GM23338 (cell line): ENCODE data around the gene SLC52A1. TPM values are rescaled to one million over a fixed set of nuclear protein-coding genes. Genes with fewer than 3 reads are reported as not detected.

ENCODE experiments used
- ATAC-seq: fragments of 200-7000 bp; cut with Tn5 transposase; 3 replicates; pipeline ENCODE4 v1.9.1; 2020
- DNase-seq: peaks from one replicate; pipeline ENCODE4 v3.0.0-alpha.2; 2015; ENCODE audit warnings: low spot score
- H2AFZ ChIP-seq: fragments of 200-600 bp; sonication (generic); 2 replicates; pipeline ENCODE4 v1.8.0; 2016; ENCODE audit warnings: antibody characterized with exemption, mild to moderate bottlenecking, moderate library complexity
- H3F3A ChIP-seq: fragments of 200-600 bp; sonication (generic); replicated peaks from 2 replicates; pipeline ENCODE4 v1.8.0; 2017; ENCODE audit warnings: antibody characterized with exemption, mixed run types, low read depth
- H3K27ac ChIP-seq: fragments of 200-600 bp; sonication (generic); 2 replicates; pipeline ENCODE4 v1.6.1; 2016; ENCODE audit warnings: low read depth
- H3K27me3 ChIP-seq: fragments of 200-600 bp; sonication (generic); 2 replicates; pipeline ENCODE4 v1.8.0; 2016; ENCODE audit warnings: mild to moderate bottlenecking, mixed run types, moderate library complexity; ENCODE audit not compliant: insufficient read depth
- H3K36me3 ChIP-seq: fragments of 200-600 bp; sonication (generic); 2 replicates; pipeline ENCODE4 v1.8.0; 2016; ENCODE audit warnings: mild to moderate bottlenecking; ENCODE audit not compliant: insufficient read depth
- H3K4me1 ChIP-seq: fragments of 200-600 bp; sonication (generic); 2 replicates; pipeline ENCODE4 v1.8.0; 2016; ENCODE audit warnings: mild to moderate bottlenecking, moderate library complexity; ENCODE audit not compliant: insufficient read depth
- H3K4me2 ChIP-seq: fragments of 200-600 bp; sonication (generic); 2 replicates; pipeline ENCODE4 v1.7.1; 2017; ENCODE audit warnings: mixed run types
- H3K4me3 ChIP-seq: fragments of 200-600 bp; sonication (generic); 2 replicates; pipeline ENCODE4 v1.6.1; 2016; ENCODE audit warnings: mixed run types
- H3K79me2 ChIP-seq: fragments of 200-600 bp; sonication (generic); replicated peaks from 2 replicates; pipeline ENCODE4 v1.8.0; 2017; ENCODE audit warnings: mild to moderate bottlenecking; ENCODE audit not compliant: insufficient read depth
- H3K9me2 ChIP-seq: fragments of 200-600 bp; sonication (generic); 2 replicates; pipeline ENCODE4 v1.8.0; 2017; ENCODE audit not compliant: insufficient read depth
- H4K20me1 ChIP-seq: fragments of 200-600 bp; sonication (generic); replicated peaks from 2 replicates; pipeline ENCODE4 v1.8.0; 2017; ENCODE audit warnings: mild to moderate bottlenecking; ENCODE audit not compliant: insufficient read depth
- H3K27ac Mint-ChIP-seq: 2 replicates; pipeline ENCODE4 v1.8.0; 2020; ENCODE audit warnings: inconsistent platforms, mild to moderate bottlenecking, moderate library complexity, mixed read lengths
- H3K27me3 Mint-ChIP-seq: 3 replicates; pipeline ENCODE4 v1.8.0; 2022; ENCODE audit warnings: low read depth, mild to moderate bottlenecking, moderate library complexity, mixed read lengths, inconsistent platforms; ENCODE audit not compliant: insufficient read depth, poor library complexity
- H3K36me3 Mint-ChIP-seq: 3 replicates; pipeline ENCODE4 v1.8.0; 2021; ENCODE audit warnings: low read depth, mild to moderate bottlenecking, inconsistent platforms, moderate library complexity, mixed read lengths
- H3K4me1 Mint-ChIP-seq: 3 replicates; pipeline ENCODE4 v1.8.0; 2020; ENCODE audit warnings: mild to moderate bottlenecking, inconsistent platforms, mixed read lengths
- H3K4me3 Mint-ChIP-seq: 3 replicates; pipeline ENCODE4 v1.8.0; 2021; ENCODE audit warnings: moderate library complexity, mild to moderate bottlenecking, inconsistent platforms, mixed read lengths
- H3K9me3 Mint-ChIP-seq: 3 replicates; pipeline ENCODE4 v1.8.0; 2020; ENCODE audit warnings: moderate library complexity, mild to moderate bottlenecking, inconsistent platforms, mixed read lengths
- CREB1 ChIP-seq: fragments of 250-450 bp; sonication (Bioruptor Pico); IDR thresholded peaks from 2 replicates; pipeline ENCODE4 v1.5.0; 2020; ENCODE audit warnings: low read depth, mild to moderate bottlenecking, moderate library complexity
- CTCF ChIP-seq, 2 experiments: fragments of 200-600 bp in 1 of 2; sonication (generic) in 1 of 2; conservative IDR thresholded peaks; 2 replicates each; pipeline versions ENCODE4 v1.5.1 to v1.6.1; 2016 to 2017; ENCODE audit warnings: antibody characterized with exemption in 2 of 2, low read depth in 2 of 2, mild to moderate bottlenecking in 2 of 2, moderate library complexity in 1 of 2
- ETS1 ChIP-seq: IDR thresholded peaks from 2 replicates; pipeline ENCODE4 v1.6.1; 2016; ENCODE audit warnings: antibody characterized with exemption
- EZH2 ChIP-seq: fragments of 200-600 bp; sonication (generic); IDR thresholded peaks from one replicate; pipeline ENCODE4 v1.8.0; 2017; ENCODE audit warnings: antibody characterized with exemption, mild to moderate bottlenecking, low read depth; ENCODE audit not compliant: unreplicated experiment
- EZH2phosphoT487 ChIP-seq: fragments of 200-600 bp; sonication (generic); IDR thresholded peaks from one replicate; pipeline ENCODE4 v1.8.1; 2018; ENCODE audit warnings: antibody characterized with exemption; ENCODE audit not compliant: unreplicated experiment
- JUNB ChIP-seq: IDR thresholded peaks from one replicate; pipeline ENCODE4 v1.6.1; 2016; ENCODE audit warnings: antibody characterized with exemption; ENCODE audit not compliant: unreplicated experiment
- NANOG ChIP-seq: IDR thresholded peaks from 2 replicates; pipeline ENCODE4 v1.6.1; 2016; ENCODE audit warnings: antibody characterized with exemption, borderline replicate concordance
- POLR2AphosphoS5 ChIP-seq: IDR thresholded peaks from 2 replicates; pipeline ENCODE4 v1.6.1; 2016; ENCODE audit warnings: antibody characterized with exemption, low read depth
- REST ChIP-seq: IDR thresholded peaks from one replicate; pipeline ENCODE4 v1.6.1; 2018; ENCODE audit warnings: antibody characterized with exemption; ENCODE audit not compliant: unreplicated experiment
- STAT1 ChIP-seq: IDR thresholded peaks from one replicate; pipeline ENCODE4 v1.6.1; 2016; ENCODE audit warnings: antibody characterized with exemption; ENCODE audit not compliant: unreplicated experiment
- ZNF114 ChIP-seq: fragments of 250-450 bp; sonication (Bioruptor Pico); IDR thresholded peaks from 2 replicates; pipeline ENCODE4 v1.5.0; 2020; ENCODE audit warnings: mild to moderate bottlenecking, moderate library complexity
- ZNF331 ChIP-seq: fragments of 250-450 bp; sonication (Bioruptor Pico); IDR thresholded peaks from 2 replicates; pipeline ENCODE4 v1.5.0; 2020; ENCODE audit warnings: low read depth, mild to moderate bottlenecking, moderate library complexity
- ZNF462 ChIP-seq: fragments of 250-450 bp; sonication (Bioruptor Pico); IDR thresholded peaks from 2 replicates; pipeline ENCODE4 v1.5.0; 2020; ENCODE audit warnings: mild to moderate bottlenecking, moderate library complexity
- polyA plus RNA-seq: library from polyadenylated mRNA; unstranded; fragments of >200 nt; fragmentation: Nextera tagmentation; extraction: Ambion mirVana; gene quantifications from 2 replicates; pipeline ENCODE4 v1.2.1, GENCODE V29; 2016
- total RNA-seq: library from RNA; depleted of rRNA; stranded (reverse); fragments of >200 nt; shearing (Covaris generic); gene quantifications from 2 replicates; pipeline ENCODE4 v1.2.3, GENCODE V29; 2014

The SLC52A1 gene
- total and polyA plus RNA-seq, 2 experiments from 2014 or later: 0.21 to 0.63 TPM

GRCh38 chr17:5034651-5035050 is 575 bp downstream of the SLC52A1 start:
- Histone ChIP-seq H3F3A (0 out of 2 replicates have a peak, but pooled peaks cover 5% of the 10 kb centered on the region), H3K4me2 (no peak overlapping the region), H3K4me1 (no peaks in the 10 kb centered on the region; the same call in 1 of the 2 replicates), H3K9me2 (no peaks in the 10 kb centered on the region), H2AFZ (peak overlapping the region; percentile 91; the same call in 1 of the 2 replicates), H3K79me2 (no peaks in the 10 kb centered on the region), H3K36me3 (no peaks in the 10 kb centered on the region), H3K27me3 (peaks cover 6% of the 10 kb centered on the region; the same call in 1 of the 2 replicates), H3K4me3 (peak overlapping the region; percentile 55; the same call in 1 of the 2 replicates), H3K27ac (no peak overlapping the region), H4K20me1 (no peaks in the 10 kb centered on the region)
- Mint-ChIP-seq H3K27me3 (peaks cover 19% of the 10 kb centered on the region), H3K36me3 (no peaks in the 10 kb centered on the region), H3K9me3 (no peaks in the 10 kb centered on the region; the same call in 2 of the 3 replicates), H3K27ac (no peak overlapping the region), H3K4me3 (peak overlapping the region; percentile 51; the same call in 2 of the 3 replicates), H3K4me1 (peaks cover 3% of the 10 kb centered on the region)
- DNase-seq: no peak
- no peak for TF ChIP-seq EZH2
- TF ChIP-seq CTCF (conservative IDR thresholded peaks at IDR 0.05; ENCODE audit: low read depth in 2 of 2): no peak
- TF ChIP-seq NANOG: no peak
- no peak for TF ChIP-seq ZNF114 (CRISPR knock-in tag)
- TF ChIP-seq JUNB: no peak
- TF ChIP-seq POLR2AphosphoS5: no peak
- no peak for TF ChIP-seq ZNF331 (CRISPR knock-in tag)
- no peak for TF ChIP-seq ZNF462 (CRISPR knock-in tag)
- no peak for TF ChIP-seq REST
- no peak for TF ChIP-seq EZH2phosphoT487
- TF ChIP-seq STAT1: no peak
- TF ChIP-seq CREB1: no peak
- no peak for TF ChIP-seq ETS1
- ATAC-seq: no peak
